Activated T-cell treated with anti-CD3 and anti-CD28 coated beads, Interleukin-2, amount 50 U/mL, for 24 hours (primary cell): ENCODE measurements around the gene INPP5A.
"Not testable (repeated sequence)": the region's sequence is repeated elsewhere in the genome, so short reads cannot be mapped to it uniquely, and the experiment has no call there.

Source experiments
- DNase-seq: peaks from one replicate; pipeline ENCODE4 v3.0.0-alpha.2; 2020
- H3K27ac Mint-ChIP-seq: 2 replicates; pipeline ENCODE4 v1.8.0; 2020; ENCODE audit warnings: mild to moderate bottlenecking, mixed read lengths
- H3K27me3 Mint-ChIP-seq: 2 replicates; pipeline ENCODE4 v1.8.0; 2020; ENCODE audit warnings: mixed read lengths
- H3K36me3 Mint-ChIP-seq: 2 replicates; pipeline ENCODE4 v1.8.0; 2020; ENCODE audit warnings: low read depth, mixed read lengths
- H3K4me1 Mint-ChIP-seq: 2 replicates; pipeline ENCODE4 v1.8.0; 2020; ENCODE audit warnings: low read depth, mixed read lengths
- H3K4me3 Mint-ChIP-seq: 2 replicates; pipeline ENCODE4 v1.8.0; 2020; ENCODE audit warnings: mild to moderate bottlenecking, moderate library complexity, mixed read lengths
- H3K9me3 Mint-ChIP-seq: 2 replicates; pipeline ENCODE4 v1.8.0; 2020; ENCODE audit warnings: mixed read lengths

The INPP5A gene, protein sequence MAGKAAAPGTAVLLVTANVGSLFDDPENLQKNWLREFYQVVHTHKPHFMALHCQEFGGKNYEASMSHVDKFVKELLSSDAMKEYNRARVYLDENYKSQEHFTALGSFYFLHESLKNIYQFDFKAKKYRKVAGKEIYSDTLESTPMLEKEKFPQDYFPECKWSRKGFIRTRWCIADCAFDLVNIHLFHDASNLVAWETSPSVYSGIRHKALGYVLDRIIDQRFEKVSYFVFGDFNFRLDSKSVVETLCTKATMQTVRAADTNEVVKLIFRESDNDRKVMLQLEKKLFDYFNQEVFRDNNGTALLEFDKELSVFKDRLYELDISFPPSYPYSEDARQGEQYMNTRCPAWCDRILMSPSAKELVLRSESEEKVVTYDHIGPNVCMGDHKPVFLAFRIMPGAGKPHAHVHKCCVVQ

DNA sequence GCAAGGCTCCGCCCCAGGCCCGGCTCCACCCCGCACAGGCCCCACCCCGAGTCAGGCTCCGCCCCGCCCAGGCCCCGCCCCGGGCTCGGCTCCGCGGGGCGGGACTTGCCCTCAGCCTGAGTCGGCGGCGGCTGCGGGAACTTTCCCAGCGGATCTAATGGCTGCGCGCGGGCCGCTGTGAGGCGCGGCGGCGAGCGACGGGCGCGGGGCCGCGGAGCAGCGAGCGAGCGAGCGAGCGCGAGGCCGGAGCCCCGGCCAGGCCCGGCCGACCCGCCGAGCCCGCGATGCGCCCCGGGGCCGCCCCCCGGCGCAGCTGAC lies at the start of gene INPP5A:
INPP5A (plus strand) TSS at position 104 of the 318 bp plus-strand sequence. CDS start 310 bp downstream, outside the sequence.
- Mint-ChIP-seq H3K4me1 (peaks cover 56% of the 10 kb centered on the region), H3K27me3 (peaks cover 3% of the 10 kb centered on the region), H3K36me3 (peaks cover 7% of the 10 kb centered on the region), H3K4me3 (peak within 1 kb of the TSS; percentile 88), H3K27ac (peak within 1 kb of the TSS; percentile 86), H3K9me3 (no peaks in the 10 kb centered on the region)
- no peak for DNase-seq

DNA sequence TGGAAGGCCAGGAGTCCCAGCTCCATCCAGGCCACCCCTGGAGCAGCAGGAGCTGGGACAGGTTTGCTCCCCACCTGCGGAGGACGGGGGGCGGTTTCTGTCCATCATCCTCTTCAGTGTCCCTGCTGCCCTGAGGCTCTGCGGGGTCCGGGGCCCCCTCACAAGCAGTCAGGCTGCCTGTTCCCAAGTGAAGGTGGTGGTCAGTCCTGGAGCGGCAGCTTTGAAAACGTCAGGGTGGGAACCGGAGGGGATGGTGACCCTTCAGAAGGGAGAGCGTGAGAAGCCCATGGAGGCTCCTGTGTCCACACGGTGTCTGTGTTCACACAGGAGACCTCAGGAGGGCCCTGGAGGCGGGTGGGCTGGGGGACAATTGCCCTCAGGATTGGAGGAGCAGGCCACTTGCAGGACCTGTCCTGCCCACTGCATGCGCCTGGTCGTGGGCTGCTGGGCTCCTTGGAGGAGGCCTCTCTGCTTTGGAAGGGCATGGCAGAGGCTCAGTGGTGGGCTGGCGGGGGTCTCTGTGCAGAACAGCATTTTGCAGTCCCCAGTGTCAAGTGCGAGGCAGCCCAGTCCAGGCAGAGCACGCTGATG lies 49.3 kb upstream of the INPP5A start:
- Mint-ChIP-seq H3K27me3 (no peaks in the 10 kb centered on the region), H3K9me3 (no peaks in the 10 kb centered on the region), H3K4me3 (no peak overlapping the region), H3K4me1 (no peaks in the 10 kb centered on the region), H3K27ac (no peak overlapping the region), H3K36me3 (no peaks in the 10 kb centered on the region)
- DNase-seq, result peak; percentile 15

DNA sequence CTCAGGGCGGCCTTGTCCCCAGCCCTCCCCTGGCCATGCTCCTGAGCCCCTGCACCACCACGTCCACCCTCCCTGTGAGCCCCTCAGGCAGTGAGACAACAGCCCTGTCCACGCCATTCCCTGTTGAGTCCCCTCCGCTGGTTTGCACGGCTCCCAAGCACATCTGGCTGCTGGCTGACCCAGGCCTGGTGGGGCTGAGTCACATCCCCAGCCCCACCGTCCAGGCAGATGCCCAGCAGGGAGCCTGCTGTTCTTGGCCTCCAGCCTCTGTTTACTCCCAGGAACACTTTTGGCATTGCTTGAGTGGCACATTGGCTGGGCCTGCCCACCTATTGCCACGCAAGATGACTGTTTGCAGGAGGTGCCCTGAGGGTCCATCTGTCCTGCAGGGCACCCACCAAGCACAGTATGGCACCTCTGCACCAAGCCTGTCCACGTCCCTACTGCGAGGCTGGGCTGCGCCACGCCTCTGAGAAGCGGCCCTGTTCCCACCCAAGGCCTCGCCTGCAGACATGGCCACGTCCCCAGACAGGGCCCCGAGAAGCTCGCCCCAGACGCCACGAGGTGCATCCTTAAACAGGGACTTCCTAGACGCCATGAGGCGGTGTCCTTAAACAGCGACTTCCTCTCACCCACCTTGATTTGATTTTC lies 48.4 kb upstream of the INPP5A start:
- H3K36me3 Mint-ChIP-seq, result no peaks in the 10 kb centered on the region
- H3K4me1 Mint-ChIP-seq, result no peaks in the 10 kb centered on the region
- H3K4me3 Mint-ChIP-seq, result no peak overlapping the region
- no peaks in the 10 kb centered on the region for H3K27me3 Mint-ChIP-seq
- no peaks in the 10 kb centered on the region for H3K9me3 Mint-ChIP-seq
- no peak overlapping the region for H3K27ac Mint-ChIP-seq
- peak; percentile 15 for DNase-seq

DNA sequence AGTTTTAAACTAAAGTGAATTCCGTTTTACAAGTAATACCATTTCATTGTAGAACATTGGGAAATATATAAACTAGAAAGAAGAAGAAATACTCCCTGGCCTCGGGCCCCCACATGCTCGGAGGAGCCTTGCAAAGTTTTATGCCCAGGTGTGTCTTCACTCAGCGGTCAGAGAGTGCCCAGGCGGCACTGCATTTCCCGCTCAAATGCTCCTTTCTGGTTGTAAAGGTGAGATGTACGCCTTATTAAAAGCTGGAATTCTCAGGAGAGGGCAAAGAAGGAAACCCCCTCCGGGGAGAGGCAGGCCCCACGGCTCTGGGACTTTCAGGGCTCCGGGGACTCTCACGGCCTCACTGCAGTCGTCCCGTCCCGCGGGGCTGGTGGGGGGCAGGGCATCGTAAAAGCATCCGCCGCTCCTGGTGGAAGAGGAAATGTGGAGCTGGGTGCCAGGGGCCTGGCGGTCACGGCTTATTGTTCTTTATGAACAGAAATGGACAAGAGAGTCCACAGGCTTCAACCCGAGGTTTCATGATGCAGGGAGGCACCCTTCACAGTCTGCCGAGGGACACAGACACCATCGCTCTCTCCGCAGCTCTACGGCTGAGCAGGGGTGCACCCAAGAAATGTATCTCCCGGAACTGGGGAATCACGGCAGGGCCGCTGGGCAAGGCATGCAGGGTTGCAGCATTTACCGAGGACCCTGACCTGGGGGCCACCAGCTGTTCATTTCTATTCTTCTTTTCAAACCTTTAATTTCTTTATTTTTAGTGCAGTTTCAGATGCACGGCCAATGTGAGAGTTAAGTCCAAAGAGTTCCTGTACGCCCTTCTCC lies 47.7 kb upstream of the INPP5A start:
- no peaks in the 10 kb centered on the region for H3K4me1 Mint-ChIP-seq
- peak; percentile 12 for DNase-seq
- no peak overlapping the region for H3K27ac Mint-ChIP-seq
- H3K36me3 Mint-ChIP-seq, result no peaks in the 10 kb centered on the region
- no peak overlapping the region for H3K4me3 Mint-ChIP-seq
- H3K9me3 Mint-ChIP-seq, result no peaks in the 10 kb centered on the region
- H3K27me3 Mint-ChIP-seq, result no peaks in the 10 kb centered on the region

DNA sequence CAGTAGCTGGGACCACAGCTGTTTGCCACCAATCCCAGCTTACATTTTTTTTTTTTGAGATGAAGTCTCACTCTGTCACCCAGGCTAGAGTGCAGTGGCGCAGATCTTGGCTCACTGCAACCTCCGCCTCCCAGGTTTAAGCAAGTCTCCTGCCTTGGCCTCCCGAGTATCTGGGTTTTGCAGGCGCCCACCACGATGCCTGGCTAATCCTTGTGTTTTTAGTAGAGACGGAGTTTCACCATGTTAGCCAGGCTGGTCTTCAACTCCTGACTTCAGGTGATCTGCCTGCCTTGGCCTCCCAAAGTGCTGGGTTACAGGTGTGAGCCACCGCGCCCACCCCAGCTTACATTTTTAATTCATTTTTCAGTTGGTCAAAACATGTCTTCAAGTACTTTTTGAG lies 46.1 kb upstream of the INPP5A start:
- not testable (repeated sequence) for H3K4me3 Mint-ChIP-seq, H3K4me1 Mint-ChIP-seq, H3K36me3 Mint-ChIP-seq, H3K27ac Mint-ChIP-seq, H3K9me3 Mint-ChIP-seq, H3K27me3 Mint-ChIP-seq
- peak; percentile 7 for DNase-seq

DNA sequence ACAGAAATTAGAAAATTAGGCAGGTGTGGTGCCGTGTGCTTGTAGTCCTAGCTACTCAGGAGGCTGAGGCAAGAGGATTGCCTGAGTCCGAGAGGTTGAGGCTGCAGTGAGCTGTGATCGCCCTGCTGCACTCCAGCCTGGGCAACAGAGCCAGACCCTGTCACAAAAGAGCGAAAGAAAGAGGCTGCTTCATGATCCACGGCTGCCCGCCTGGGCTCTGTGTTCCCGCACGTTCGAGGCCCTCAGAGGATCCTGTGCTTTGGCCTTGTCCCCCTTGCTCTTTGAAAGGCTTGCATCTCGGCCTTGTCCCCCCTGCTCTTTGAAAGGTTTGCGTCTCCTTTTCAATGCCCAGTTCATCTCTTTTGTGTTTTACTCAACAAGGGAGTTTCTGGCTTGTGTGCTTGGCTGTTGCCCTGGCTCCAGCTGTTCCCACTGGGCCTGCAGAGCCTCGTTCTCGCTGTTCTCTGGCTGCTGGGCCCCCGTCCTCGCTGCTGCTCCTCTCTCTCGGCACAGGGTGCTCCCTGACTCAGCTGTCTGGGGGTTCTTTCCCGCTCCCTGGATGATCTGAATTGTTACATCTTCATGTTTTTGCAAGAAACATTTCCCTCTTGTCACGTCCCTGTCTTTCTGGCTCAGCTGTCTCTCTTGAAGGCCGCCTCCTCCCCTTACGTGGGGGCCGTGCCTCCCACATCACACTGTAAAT lies 45.1 kb upstream of the INPP5A start:
- Mint-ChIP-seq H3K4me1 (no peaks in the 10 kb centered on the region), H3K27me3 (no peaks in the 10 kb centered on the region), H3K9me3 (no peaks in the 10 kb centered on the region), H3K27ac (no peak overlapping the region), H3K36me3 (no peaks in the 10 kb centered on the region), H3K4me3 (no peak overlapping the region)
- peak; percentile 22 for DNase-seq

DNA sequence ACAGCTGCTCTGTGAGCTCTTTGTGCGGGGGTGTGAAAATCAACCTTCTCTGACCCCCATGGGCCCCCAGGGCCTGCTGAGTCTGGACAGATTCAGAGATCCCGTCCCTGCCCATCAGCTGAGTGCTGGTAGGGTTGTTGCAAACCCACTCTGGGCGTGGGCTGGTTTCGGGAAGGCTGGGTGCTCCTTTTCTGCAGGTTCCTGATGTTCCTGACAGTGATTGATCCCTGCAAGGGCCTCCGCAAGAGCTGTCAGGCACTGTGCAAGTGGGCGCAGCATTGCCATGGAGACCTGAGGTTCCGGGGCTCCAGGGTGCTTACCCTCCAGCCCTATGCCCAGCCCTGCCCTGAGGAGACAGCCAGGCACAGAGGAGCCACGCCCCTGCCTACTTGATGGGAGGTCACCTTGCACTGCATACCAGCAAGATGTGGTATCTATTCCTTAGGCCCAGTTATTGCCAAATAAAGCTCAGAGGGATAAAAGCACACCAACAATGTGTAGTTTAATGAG lies 44.3 kb upstream of the INPP5A start:
- H3K27ac Mint-ChIP-seq, result no peak overlapping the region
- no peaks in the 10 kb centered on the region for H3K9me3 Mint-ChIP-seq
- H3K4me3 Mint-ChIP-seq, result no peak overlapping the region
- H3K27me3 Mint-ChIP-seq, result no peaks in the 10 kb centered on the region
- peak; percentile 19 for DNase-seq
- H3K36me3 Mint-ChIP-seq, result no peaks in the 10 kb centered on the region
- no peaks in the 10 kb centered on the region for H3K4me1 Mint-ChIP-seq

DNA sequence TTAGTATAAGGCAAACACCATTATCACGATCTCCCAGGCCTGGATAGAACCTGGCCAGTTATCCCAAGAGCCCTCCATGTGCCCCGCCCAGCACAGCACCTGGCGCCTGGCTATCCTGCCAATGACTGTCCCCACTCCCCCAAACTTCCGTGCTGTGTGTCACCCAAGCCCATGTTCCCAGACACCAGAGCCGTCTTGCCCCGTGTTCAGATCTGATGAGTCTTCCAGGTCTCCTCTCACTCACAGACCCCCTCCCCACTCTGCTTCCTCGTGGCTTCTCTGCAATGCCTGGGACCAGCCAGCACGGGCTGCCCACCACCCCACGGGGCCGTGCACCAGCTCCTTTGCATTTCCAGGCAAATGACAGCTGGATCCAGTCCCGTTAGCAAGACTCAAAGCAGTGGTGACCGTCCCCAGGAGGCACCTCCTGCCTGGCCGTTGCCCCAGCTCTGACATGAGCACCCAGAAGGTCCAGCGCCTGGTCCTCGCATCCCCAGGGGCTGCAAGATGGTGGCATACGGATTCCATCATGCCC lies 43.8 kb upstream of the INPP5A start:
- H3K27ac Mint-ChIP-seq, result no peak overlapping the region
- H3K4me3 Mint-ChIP-seq, result no peak overlapping the region
- H3K27me3 Mint-ChIP-seq, result no peaks in the 10 kb centered on the region
- H3K9me3 Mint-ChIP-seq, result no peaks in the 10 kb centered on the region
- H3K4me1 Mint-ChIP-seq, result no peaks in the 10 kb centered on the region
- no peaks in the 10 kb centered on the region for H3K36me3 Mint-ChIP-seq
- peak; percentile 12 for DNase-seq

DNA sequence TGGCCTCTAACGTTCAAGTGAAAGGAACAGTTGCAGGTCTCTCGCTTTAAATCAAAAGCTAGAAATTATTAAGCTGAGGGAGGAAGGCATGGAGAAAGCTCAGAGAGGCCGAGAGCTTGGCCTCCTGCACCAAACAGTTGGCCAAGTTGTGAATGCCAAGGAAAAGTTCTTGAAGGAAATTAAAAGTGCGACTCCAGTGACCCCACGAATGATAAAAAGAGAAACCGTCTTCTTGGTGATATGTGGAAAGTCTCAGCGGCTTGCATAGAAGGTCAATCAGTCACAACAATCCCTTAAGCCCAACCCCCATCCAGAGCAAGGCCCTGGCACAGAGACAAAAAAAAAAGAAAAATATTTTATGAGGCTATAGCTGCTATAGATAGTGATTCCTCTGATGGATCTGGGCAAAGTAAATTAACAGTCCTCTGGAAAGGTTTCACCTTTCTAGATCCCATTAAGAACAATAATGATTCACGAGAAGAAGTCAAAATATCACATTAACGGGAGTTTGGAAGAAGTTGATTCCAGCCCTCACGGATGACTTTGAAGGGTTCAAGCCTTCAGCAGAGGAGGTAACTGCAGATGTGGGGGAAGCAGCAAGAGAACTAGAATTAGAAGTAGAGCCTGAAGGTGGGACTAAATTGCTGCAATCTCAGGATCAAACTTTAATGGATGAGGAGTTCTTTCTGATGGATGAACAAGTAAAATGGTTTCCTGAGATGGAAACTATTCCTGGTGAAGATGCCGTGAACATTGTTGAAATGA lies 42.5 kb upstream of the INPP5A start:
- Mint-ChIP-seq H3K36me3 (no peaks in the 10 kb centered on the region), H3K4me1 (no peaks in the 10 kb centered on the region), H3K27me3 (peaks cover 2% of the 10 kb centered on the region), H3K4me3 (no peak overlapping the region), H3K9me3 (no peaks in the 10 kb centered on the region), H3K27ac (no peak overlapping the region)
- peak; percentile 9 for DNase-seq

DNA sequence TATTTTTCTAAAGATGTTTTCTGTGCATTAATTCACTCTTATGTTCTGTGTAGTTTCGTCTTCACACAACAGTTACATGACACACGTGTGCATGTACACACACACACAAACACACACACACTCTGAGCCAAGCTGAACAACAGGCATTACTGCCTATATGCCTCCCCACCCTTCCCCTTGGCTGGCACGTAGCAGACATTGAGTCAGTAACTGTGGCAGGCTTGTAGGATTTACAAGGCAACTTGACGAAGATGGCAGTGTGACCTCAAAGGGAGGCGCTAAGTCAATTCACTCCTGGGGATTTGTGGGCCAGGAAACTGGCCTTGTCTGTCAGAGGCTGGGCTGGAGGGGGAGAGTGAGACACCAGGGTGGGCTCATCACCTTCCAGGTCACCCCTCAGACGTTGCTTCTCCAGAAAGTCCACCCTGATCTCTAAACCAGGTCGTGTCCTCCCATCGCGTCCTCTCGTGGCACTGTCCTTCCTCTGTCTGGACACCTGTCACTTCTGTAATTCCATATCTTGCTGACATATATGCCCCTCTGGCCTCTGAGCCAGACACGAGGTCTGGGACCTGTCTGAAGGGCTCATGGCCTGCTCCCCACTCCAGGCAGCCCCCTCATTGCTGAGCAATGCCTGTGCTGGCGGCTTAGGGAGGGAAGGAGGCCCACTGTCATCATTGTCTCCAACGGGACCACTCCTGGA lies 41.1 kb upstream of the INPP5A start:
- Mint-ChIP-seq H3K4me3 (no peak overlapping the region), H3K27me3 (peaks cover 6% of the 10 kb centered on the region), H3K9me3 (no peaks in the 10 kb centered on the region), H3K27ac (no peak overlapping the region), H3K4me1 (no peaks in the 10 kb centered on the region), H3K36me3 (no peaks in the 10 kb centered on the region)
- no peak for DNase-seq

DNA sequence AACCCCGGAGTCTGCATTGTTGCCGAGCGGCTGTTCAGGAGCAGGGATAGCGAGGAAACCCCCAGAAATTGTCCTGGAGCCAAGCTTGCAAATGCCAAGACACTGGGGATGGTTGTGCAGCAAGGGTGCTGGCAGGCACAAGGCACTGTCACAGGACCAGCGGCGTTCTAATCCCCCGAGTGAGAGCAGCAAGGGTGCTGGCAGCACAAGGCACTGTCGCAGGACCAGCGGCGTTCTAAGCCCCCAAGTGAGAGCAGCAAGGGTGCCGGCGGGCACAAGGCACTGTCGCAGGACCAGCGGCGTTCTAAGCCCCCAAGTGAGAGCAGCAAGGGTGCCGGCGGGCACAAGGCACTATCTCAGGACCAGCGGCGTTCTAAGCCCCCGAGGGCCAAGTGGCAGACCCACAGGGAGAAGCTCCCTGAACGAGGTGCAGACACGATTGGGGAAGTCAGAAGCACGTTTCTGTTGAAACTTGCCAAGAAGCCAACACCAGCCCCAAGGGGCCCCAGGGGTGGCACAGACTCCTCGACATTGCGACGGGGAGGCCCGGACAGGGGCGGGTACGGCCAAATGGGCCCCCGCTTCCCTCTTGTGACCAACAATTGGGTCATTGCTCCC lies 40.4 kb upstream of the INPP5A start:
- H3K27me3 Mint-ChIP-seq, result peaks cover 6% of the 10 kb centered on the region
- H3K4me1 Mint-ChIP-seq, result no peaks in the 10 kb centered on the region
- no peaks in the 10 kb centered on the region for H3K36me3 Mint-ChIP-seq
- H3K27ac Mint-ChIP-seq, result no peak overlapping the region
- peak; percentile 22 for DNase-seq
- H3K4me3 Mint-ChIP-seq, result no peak overlapping the region
- no peaks in the 10 kb centered on the region for H3K9me3 Mint-ChIP-seq

DNA sequence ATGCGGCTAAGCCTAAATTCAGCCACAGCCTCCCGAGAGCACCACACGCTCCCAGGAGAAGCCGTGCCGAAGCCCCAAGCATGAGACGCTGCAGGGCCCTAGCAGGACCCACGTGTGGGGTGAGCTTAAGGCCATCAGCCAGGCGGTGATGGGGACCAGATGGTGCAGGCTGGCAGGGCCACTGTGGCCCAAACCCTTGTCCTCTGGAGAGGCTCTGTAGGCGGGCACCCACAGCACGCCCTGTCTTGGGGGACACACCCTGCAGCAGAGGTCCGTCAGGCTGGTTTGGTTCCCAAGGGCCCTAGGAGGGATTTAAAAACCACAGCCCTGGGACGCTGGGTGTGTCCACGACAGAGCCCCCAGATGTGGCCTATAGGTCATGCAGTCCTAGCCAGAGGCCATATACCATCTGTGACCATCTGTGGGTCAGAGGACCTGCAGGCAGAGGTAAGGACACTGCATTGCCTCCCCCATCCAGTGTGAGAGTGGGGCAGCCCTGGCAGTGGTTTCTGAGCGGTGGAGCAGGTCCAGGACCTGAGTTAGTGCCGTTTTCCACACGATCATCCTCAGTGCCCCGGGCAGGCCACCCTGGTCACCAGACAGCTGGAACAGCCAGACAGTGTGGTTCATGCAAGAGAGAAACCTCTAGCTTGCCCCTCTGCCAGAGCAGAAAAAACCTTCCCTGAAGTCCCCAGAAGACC lies 39.6 kb upstream of the INPP5A start:
- Mint-ChIP-seq H3K4me1 (no peaks in the 10 kb centered on the region), H3K27ac (no peak overlapping the region), H3K36me3 (no peaks in the 10 kb centered on the region), H3K27me3 (peaks cover 6% of the 10 kb centered on the region), H3K9me3 (no peaks in the 10 kb centered on the region), H3K4me3 (no peak overlapping the region)
- peak; percentile 23 for DNase-seq
